Renal cortex interstitium (tissue), 11 donors: ENCODE results near the gene PAX8. TPM values are rescaled to one million over a fixed set of nuclear protein-coding genes. Genes with fewer than 3 reads are reported as not detected.
A peak's percentile ranks its signal among the peaks of the same experiment; 100 is the strongest.

ENCODE experiments used
- DNase-seq, 11 donors: peaks; one replicate each; pipeline ENCODE4 v3.0.0-alpha.2; 2013; ENCODE audit warnings: low read depth in 9 of 11, low spot score in 4 of 11; ENCODE audit errors: extremely low read depth in 1 of 11
- polyA plus RNA-seq, 3 donors: library from polyadenylated mRNA; unstranded; fragments of 120-200 nt; gene quantifications; one replicate each; pipeline ENCODE4 v1.2.1, GENCODE V29; 2013; ENCODE audit not compliant: insufficient read length in 3 of 3

PAX8 gene
- polyA plus RNA-seq, 3 donors: 297 to 665 (median 302) TPM

GRCh38 chr2:113276761-113277425 lies 1.8 kb downstream of the PAX8 start:
- DNase-seq: no peak

DNA sequence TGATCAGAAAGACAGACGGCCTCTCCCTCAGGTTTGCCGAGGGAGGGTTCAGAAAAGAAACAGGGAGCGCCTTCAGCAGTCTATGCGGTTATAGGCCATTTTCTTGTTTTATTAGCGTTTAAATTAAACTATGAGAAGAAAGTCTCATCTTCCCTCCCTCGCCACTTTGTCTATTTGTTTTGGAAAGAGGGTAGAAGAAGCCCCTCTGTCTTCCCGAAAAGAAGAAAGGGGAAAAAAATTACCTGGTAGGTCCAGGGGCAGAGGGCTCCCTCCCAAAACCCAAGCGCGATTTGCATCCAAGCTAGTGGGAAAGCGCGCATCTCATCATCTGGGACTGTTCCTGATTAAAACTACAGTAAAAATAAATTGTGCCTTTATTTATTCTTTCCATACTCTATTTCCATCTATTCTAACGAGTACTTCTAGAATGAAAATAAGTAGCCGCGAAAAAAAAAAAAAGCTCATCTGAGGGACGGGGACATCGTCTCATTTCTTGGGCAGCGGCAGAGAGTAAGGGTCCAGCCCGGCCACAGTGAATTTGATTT lies 2.4 kb downstream of the PAX8 start:
- no peak for DNase-seq

DNA sequence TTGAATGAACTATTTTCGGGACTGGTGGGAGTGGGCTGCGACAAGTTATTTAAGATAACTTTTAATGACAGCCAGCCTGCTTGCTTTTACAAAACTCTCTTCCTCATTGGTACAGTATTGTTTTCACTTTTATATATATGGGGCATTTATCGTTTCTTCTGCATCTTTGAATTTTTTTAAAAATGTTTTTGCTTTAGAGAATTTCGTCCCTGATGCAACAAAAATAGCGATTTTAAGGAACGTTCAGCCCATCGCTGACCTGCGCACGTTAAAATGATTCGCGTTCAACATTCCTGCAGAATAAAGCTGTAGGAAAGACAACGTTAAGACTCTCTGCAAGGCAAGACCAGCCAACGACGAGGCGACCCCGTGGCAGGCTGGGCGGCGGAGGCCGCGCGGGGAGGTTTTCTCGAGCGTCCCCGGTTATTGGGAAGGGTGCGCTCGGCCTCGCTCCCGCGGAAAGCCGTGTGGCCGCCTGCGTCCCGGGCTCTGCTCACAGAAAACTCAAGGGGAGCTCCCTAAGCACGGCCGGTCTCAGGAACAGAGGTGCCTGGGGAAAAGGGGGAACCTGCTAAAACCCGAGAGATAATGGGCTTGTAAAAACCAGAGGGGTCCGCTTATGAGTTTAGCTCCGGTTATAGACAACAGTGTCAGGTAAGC lies 3.0 kb downstream of the PAX8 start:
- no peak for DNase-seq

- no peak for DNase-seq
These were observed 4.3 kb downstream of the PAX8 start for GRCh38 chr2:113274432-113274831.

GRCh38 chr2:113273981-113274380 lies 4.7 kb downstream of the PAX8 start:
- no peak for DNase-seq

GRCh38 chr2:113273027-113273551 lies 5.6 kb downstream of the PAX8 start:
- DNase-seq: peak in 2 of 11 donors; percentile 50 to 51

GRCh38 chr2:113272477-113272876 lies 6.2 kb downstream of the PAX8 start:
- DNase-seq: no peak

DNA sequence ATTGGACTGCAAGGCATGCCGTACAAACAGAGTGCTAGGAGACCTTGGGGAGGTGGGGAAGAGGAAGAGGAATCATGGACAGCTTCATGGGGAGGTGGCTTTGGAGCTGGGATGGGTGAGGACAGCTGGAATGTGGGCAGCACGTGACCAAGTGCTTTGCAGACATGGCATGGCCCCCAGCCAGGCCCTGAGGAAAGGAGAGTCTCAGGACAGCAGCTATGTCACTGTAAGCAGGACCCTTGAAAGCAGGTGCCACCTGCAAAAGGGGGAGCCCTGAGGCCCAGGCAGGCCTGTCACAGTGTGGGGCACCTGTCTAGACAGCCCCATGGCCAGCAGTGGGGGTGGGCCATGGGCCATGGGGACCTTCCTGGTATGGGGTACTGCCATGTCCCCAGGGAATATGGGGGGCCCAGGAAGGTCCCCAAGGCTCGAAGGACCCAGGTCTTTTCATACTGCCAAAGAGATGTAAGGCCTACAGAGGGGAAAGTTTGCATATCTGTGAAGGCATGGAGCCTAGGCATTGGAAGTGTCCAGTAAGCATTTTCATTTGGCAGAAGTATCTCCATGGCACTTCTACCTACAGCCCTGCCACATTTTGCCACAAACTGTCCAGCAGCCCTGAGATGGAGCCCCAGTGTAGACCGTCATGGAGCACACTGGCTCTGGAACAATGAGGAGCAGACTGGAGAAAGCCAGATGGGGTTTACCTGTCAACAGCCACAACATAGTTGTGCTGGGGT lies 9.9 kb downstream of the PAX8 start:
- DNase-seq: no peak

GRCh38 chr2:113266431-113266830 lies 12.3 kb downstream of the PAX8 start:
- no peak for DNase-seq

GRCh38 chr2:113264713-113265403 lies 13.9 kb downstream of the PAX8 start:
- DNase-seq: no peak

GRCh38 chr2:113263546-113263945 lies 15.2 kb downstream of the PAX8 start:
- DNase-seq: no peak

- no peak for DNase-seq
These were observed 17.7 kb downstream of the PAX8 start for GRCh38 chr2:113260991-113261390.

- DNase-seq: no peak
These were observed 20.1 kb downstream of the PAX8 start for GRCh38 chr2:113258471-113259147.

GRCh38 chr2:113257516-113258264 lies 21.0 kb downstream of the PAX8 start:
- DNase-seq: no peak

DNA sequence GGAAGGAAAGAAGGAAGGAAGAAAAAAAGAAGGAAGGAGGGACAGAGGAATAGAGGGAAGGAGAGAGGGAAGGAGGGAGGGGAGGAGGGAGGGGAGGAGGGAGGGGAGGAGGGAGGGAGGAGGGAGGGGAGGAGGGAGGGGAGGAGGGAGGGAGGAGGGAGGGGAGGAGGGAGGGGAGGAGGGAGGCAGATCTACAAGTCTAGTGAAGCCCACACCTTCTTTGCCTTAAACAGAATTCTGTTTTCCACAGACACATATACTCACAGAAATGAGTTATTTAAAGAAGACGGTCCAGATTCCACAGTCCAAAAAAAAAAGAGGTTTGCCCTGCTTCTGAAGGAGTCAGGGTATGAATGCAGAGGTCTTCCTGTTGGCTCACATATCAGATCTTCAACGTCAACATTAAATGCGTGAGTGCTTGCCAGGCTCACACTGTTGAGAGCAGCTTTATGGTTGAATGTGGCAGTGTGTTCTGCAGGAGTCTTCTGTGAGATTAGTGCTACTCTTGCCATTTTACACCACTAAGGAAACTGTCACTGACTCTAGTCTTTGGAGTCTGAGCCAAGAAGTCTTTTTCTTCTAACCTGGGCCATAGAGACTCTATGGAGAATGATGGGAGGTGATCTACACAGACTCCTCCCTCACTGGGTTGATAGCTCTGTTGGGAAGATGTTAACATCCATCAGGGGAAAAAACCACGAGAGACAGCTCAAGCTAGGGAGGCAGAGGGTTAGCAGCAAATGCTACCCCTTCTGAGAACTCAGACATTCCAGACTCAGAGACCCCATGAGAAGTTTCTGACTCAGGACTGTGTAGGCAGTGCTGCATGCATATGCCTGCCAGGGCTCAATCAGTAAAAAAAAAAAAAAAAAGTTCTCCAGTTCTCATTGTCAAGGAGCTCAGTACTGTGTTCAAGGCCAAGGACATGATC lies 23.3 kb downstream of the PAX8 start:
- no peak for DNase-seq

GRCh38 chr2:113253453-113253852 lies 25.3 kb downstream of the PAX8 start:
- DNase-seq: no peak

DNA sequence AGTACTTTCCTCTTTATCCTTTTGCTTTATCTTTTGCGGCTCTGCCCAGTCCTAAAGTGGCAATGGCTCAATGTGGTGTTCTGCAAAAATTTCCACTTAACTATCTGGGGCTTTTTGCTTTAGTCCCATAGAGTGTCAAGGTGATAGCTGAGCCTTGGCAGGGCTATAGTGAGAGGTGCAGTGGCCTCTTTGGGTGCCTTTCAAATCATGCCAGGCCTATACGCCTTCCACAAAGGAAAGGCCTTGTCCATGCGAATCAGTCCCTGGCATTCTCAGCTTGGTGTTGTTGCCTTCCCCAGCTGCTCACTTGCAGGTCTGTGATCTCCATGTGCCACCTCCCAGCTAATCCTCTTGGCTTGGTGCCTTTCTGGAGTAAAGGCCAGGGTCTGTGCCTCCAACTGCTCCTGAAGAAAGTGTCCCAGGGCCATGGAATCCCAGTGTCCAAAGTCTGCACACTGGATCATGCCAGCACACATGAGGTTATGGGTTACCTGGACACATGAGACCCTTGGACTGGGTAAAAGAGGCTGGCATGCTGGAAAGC lies 26.6 kb downstream of the PAX8 start:
- no peak for DNase-seq
